GM18526 (cell line): ENCODE results near the gene TLE3.

Experiments used
- POLR2A ChIP-seq: IDR thresholded peaks from 3 replicates; pipeline ENCODE4 v1.6.1; 2011; ENCODE audit not compliant: insufficient read length; ENCODE audit errors: extremely low read depth

Gene TLE3

GRCh38 chr15:70109531-70109930, 11.8 kb upstream of the TLE3 start:
- no peak for TF ChIP-seq POLR2A

GRCh38 chr15:70103880-70104626, 6.3 kb upstream of the TLE3 start:
- no peak for TF ChIP-seq POLR2A

- TF ChIP-seq POLR2A, result no peak
Measured at GRCh38 chr15:70102827-70103226, 5.1 kb upstream of the TLE3 start.

GRCh38 chr15:70101459-70102113, 3.9 kb upstream of the TLE3 start:
- TF ChIP-seq POLR2A, result no peak

- no peak for TF ChIP-seq POLR2A
Measured at GRCh38 chr15:70100474-70101341, 3.0 kb upstream of the TLE3 start.

- no peak for TF ChIP-seq POLR2A
Measured at GRCh38 chr15:70099967-70100473, 2.3 kb upstream of the TLE3 start.

GRCh38 chr15:70099167-70099966, 1.6 kb upstream of the TLE3 start:
- TF ChIP-seq POLR2A, result peak; percentile 88

- TF ChIP-seq POLR2A, result no peak
Measured at GRCh38 chr15:70098461-70099166, 897 bp upstream of the TLE3 start.

- TF ChIP-seq POLR2A, result no peak
Measured at GRCh38 chr15:70098153-70098460, 390 bp upstream of the TLE3 start.

- TF ChIP-seq POLR2A, result no peak
Measured at GRCh38 chr15:70097063-70097320, 725 bp downstream of the TLE3 start.

- TF ChIP-seq POLR2A, result no peak
Measured at GRCh38 chr15:70096215-70097062, 1.3 kb downstream of the TLE3 start.

- no peak for TF ChIP-seq POLR2A
Measured at GRCh38 chr15:70095408-70096214, 2.1 kb downstream of the TLE3 start.
